H54 (cell line): Measurements from ENCODE around the gene TRERF1.

Experiments used
- DNase-seq: peaks from one replicate; pipeline ENCODE4 v3.0.0; 2011; ENCODE audit warnings: low spot score, mixed read lengths; ENCODE audit not compliant: insufficient read length
- FAIRE-seq: peaks from 3 replicates; lab custom pipeline; 2011; peaks lifted over from hg19 to GRCh38; lab: Jason Lieb, UNC
- POLR2A ChIP-seq: IDR thresholded peaks from 2 replicates; pipeline ENCODE4 v1.6.1; 2011; ENCODE audit warnings: low read depth, mild to moderate bottlenecking, low read length

The TRERF1 gene

GRCh38 chr6:42400886-42401612 is 50.7 kb downstream of the TRERF1 start:
- TF ChIP-seq POLR2A = no peak
- no peak for FAIRE-seq
- DNase-seq = no peak

GRCh38 chr6:42400061-42400760 is 51.5 kb downstream of the TRERF1 start:
- no peak for TF ChIP-seq POLR2A
- no peak for FAIRE-seq

DNA sequence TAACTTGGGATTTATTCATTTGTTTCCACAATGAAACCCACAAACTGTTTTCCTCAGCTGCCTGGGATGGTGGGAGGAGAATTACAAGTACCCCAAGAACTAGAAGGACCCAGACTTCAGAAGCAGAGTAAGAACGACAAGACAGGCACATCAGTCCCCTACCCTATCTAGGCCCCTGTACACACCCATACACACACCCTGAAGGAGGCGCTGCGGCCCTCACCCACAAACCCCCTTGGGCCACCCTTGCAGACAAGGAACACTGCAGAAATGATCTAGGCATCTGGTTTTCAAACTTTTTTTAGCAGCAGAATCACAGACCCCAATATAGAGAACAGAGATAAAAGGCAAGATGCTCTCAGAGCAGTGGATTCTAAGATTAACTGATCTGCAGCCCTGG is 55.0 kb downstream of the TRERF1 start:
- FAIRE-seq (no peak), DNase-seq (no peak)
- no peak for TF ChIP-seq POLR2A

More at GRCh38 chr6:42400061-42400760, 51.5 kb downstream of the TRERF1 start:
- no peak for DNase-seq

DNA sequence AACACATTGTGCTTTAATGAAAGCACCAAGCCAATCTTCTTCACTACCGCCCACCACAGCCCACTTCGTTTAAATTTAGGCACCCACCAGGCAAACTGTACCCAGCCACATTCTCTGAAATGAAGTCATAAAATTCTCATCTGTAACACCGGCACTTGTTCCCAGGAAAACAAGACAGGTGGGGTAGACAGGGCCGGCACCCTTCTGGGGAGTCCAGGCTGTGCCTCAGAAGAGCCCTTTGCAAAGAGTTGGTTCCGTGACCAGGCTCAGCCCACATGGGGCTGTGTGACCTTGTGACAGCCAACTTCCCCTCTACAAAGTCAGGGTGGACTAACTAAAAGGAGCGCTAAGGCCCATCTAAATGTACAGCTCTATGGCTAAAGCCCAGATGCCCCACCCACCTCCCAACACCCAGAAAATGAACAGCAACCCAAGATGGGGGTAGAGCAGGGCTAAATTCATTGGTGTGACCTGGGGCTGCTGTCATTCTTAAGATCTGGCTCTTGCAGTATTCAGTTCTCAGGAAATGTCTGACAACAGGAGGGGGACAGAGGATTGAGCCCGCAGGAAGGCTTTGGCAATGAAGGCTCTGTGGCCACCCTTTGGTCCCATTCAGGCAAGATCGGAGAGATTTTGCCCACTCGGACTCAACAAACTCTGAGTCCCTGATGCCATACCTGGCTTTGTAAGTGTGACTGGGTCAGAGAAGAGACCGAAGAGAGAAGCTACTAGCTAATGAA is 56.7 kb downstream of the TRERF1 start:
- DNase-seq = no peak
- TF ChIP-seq POLR2A = no peak
- FAIRE-seq = no peak

- TF ChIP-seq POLR2A = no peak
- DNase-seq (no peak), FAIRE-seq (no peak)
These were observed 57.6 kb downstream of the TRERF1 start for GRCh38 chr6:42394151-42394550.

- no peak for FAIRE-seq
- TF ChIP-seq POLR2A = no peak
These were observed 58.4 kb downstream of the TRERF1 start for GRCh38 chr6:42393339-42393738.

DNA sequence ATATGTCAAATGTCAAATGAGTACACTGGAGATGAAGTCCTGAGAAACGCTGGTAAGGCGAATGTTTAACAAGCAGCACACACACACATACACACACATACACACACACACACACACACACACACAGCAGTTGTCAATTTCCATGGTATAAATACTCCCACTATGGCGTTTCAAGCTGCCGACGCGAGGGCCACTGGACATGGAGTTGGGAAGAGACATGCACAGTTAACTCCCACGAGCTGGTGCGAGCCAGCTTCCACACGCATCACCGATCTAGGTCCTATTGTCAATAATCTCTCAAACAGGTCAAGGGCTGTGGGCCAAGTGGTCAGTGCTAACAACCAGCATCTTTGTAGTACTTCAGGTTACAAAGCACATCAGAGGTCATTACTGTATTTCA is 58.9 kb downstream of the TRERF1 start:
- TF ChIP-seq POLR2A = no peak
- FAIRE-seq = no peak
- DNase-seq = no peak

More at GRCh38 chr6:42393339-42393738, 58.4 kb downstream of the TRERF1 start:
- no peak for DNase-seq

- no peak for TF ChIP-seq POLR2A
- FAIRE-seq = no peak
- DNase-seq = no peak
These were observed 60.3 kb downstream of the TRERF1 start for GRCh38 chr6:42391441-42391840.

DNA sequence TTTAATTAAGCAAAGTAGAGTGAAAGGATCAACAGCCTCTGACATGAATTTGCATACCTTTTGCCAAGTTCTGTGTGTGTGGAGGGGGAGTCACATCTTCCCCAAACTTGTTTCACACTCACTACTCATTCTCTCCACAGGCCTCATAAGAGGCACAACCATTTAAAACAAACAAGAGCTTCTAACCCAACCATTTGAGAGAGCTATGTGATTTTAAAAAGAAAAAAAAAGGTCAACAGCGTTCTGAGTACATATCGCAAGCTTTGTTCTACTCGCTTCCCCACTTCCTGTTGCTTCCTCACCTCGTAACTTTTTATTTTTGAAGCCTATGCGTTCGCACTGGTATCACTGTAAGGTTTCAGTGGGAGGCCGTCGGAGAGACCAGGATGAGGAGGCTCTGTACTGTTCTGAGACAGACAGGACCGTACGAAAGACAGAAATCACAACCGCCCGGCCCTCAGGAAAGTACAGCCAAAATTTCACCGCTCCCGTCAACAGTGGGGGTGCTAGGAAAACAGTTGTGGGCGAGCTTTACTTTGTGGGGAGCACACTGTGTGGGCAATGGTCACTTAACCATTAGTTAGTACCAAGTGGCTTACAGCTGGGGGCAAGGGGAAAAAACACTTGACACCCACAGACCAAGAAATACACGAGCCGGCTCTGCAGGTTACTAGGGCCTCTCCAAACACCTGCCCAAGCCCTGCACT is 61.3 kb downstream of the TRERF1 start:
- TF ChIP-seq POLR2A = no peak
- no peak for FAIRE-seq
- no peak for DNase-seq

DNA sequence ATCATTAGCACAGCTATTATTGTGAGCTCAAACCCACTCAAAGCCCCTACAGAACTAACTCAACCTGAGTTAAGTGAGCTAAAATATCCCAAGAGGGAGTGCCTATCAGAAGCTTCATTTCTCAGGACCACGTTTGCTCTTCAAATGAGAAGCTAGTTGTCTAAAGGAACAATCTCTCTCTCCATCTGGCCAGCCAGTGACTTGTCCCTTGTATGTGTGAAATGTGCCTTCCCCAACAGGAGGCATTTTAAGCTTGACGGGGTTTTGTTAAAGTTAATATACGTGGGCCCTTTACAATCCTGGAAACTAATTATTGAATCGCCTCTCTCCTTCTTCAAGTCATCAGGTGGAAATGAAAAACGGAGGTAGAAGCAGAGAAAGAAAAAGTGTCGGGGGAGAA is 62.0 kb downstream of the TRERF1 start:
- no peak for TF ChIP-seq POLR2A
- DNase-seq (no peak), FAIRE-seq (no peak)

DNA sequence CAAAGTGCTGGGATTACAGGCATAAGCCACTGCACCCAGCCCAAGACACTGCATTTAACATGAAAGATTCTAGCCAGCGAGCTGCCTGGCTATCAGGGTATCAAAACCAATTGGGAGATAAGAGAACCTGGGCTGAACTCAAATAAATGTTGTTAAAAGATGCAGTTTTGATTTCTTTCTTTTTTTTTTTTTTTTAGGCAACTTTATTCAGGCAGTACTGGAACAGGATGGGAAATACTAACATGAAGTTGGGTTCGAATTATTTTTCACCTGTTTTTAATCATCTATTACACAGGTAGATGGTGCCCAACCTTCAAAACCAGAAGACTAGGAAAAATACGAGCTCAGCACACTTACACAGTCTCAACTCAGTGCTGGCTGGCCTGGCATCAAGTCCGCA is 63.7 kb downstream of the TRERF1 start:
- FAIRE-seq (no peak), DNase-seq (no peak)
- TF ChIP-seq POLR2A = no peak

DNA sequence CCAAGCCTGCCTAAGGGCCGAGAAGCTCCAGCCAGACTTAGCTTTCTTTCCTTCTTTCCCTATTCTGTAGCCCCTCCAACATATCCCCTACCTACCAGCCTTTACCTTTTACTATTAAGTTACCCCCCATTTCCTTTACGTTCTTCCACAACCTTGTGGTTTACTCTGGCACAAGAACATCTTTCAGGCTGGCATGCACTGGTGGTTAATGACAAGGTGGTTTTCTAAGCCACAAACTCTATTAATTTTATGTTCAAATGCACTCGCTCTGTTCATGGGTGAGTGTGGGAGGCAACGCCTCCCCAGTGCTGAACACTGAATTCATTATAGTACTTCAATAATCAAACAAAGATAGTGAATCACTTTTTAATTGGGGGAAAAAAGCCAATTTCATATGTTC is 64.4 kb downstream of the TRERF1 start:
- DNase-seq (no peak), FAIRE-seq (no peak)
- no peak for TF ChIP-seq POLR2A

DNA sequence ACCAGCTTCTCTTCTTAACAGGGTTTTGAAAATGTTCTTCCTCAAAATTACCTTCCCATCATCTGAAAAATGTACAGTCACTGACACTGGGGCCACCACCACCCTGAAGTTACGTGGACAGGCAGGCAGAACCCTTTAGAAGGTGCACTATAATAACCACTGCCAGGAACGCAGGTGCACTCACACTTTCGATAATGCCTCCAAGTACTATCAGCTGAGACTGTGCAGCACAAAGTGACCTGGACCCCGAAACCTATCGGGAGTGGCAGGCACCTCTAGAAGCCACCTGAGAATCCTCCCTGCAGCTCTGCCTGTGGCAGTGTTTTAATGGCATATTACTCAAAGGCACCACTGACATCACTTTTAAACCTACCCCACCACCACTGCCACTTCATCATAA is 66.4 kb downstream of the TRERF1 start:
- no peak for FAIRE-seq
- TF ChIP-seq POLR2A = no peak
- DNase-seq = no peak
